ENCODE data around the gene KPTN. TPM values are rescaled to one million over a fixed set of nuclear protein-coding genes. Genes with fewer than 3 reads are reported as not detected.

The KPTN gene
- total RNA-seq: 2.1 TPM

DNA sequence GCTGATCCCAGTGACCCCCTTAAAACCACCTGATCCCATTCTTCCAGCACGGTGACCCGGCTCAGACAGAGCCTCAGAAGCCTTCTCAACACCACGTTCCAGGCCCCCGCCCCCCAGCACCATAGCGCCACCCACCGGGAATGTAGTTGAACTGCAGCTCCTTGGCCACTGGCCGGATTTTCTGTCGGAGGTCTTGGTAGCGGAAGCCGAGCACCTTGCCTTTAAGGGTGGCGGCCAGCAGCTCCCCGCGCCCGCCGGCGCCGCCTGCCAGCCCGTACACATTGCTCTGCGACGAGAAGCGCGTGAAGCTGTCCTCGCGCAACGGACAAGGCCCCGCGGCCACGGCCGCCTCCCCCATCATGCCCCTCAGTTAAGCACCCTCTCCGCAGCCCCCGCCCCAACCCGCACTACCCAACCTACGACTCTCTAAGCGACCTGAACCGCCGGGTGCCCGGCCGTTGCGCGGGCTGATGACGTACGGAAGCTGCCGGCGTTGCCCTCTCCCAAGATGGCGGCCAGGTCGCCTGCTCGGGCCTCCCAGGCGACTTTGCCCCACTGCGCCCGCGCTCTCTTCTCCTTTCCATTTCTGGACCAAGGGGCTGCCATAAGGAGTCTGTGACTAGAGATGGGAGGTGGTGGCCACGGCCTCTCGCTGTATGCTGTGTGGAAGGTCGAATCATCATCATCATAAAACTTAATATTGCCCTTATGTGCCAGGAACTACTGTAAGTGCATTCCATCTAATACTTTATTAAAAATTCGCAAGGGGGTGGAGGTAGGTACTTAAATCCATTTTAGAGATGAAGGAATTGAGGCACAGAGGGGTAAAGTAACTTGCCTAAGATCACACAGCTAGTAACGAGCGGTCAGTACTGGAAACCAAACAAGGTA is at the start of gene KPTN:
TSS of gene KPTN (minus strand) at position 420 of the 891 bp plus-strand sequence. CDS start at position 361, 59 bp downstream.
- peaks cover 11 to 15% (median 15%) of the 10 kb centered on the region in 3 donors for H3K36me3 ChIP-seq (ENCODE audit: control insufficient read depth in 3 of 3, insufficient read depth in 3 of 3, low read length in 3 of 3)
- H3K4me3 ChIP-seq (ENCODE audit: low read length in 3 of 3): peak within 1 kb of the TSS; percentile 87 to 96 (median 93)
- no peaks in the 10 kb centered on the region for H3K9me3 ChIP-seq (ENCODE audit: control insufficient read depth in 3 of 3, low read length in 3 of 3)
- peak within 1 kb of the TSS; percentile 97 for H3K27ac ChIP-seq (ENCODE audit: low read depth, low read length)
- peak within 1 kb of the TSS; percentile 86 to 98 (median 91) for H3K9ac ChIP-seq (ENCODE audit: low read depth in 1 of 3, low read length in 3 of 3)
- peaks cover 9 to 19% (median 15%) of the 10 kb centered on the region in 3 donors for H3K4me1 ChIP-seq (ENCODE audit: control insufficient read depth in 3 of 3, insufficient read depth in 3 of 3, low read length in 3 of 3)
- no peaks in the 10 kb centered on the region for H3K27me3 ChIP-seq (ENCODE audit: control insufficient read depth in 3 of 3, insufficient read depth in 3 of 3, low read length in 3 of 3)

DNA sequence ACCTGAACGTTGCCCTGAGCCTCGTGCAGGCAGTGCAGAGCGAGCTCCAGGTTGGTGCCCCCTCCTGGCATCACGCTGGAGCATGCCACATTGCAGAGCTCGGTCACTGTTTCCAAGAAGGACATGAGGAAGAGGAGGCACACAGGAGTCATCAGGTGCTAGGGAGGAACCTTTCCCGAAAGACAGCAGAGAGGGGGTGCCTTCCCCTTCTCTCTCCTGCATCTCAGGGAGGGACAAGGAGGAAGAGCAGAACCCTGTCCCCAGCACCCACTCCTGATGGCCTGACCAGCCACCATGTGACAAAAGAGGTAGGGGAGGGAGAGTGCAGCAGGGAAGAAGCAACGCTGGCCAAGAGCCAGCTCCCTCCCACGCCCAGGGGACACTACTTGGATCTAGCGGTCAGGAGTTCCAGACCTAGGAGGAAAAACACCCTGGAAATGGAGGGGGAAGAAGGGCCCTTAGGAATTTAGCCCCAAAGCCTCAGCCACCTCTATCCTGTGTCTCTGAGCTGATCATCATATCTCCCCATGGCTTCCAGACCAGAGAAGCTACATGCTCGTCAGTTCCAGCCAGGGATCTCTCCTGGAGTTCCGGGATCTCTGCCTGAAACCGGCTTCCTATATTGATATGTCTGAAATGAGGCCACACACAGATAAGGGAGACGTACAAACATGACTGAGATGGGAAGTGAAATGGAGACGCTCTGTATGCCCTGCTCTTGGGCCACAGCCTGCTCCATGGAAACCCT is 47.8 kb upstream of the KPTN start:
- Histone ChIP-seq H3K4me3 (ENCODE audit: low read length in 3 of 3) (no peak overlapping the region), H3K9me3 (ENCODE audit: control insufficient read depth in 3 of 3, low read length in 3 of 3) (no peaks in the 10 kb centered on the region), H3K27ac (ENCODE audit: low read depth, low read length) (no peak overlapping the region), H3K9ac (ENCODE audit: low read depth in 1 of 3, low read length in 3 of 3) (no peak overlapping the region), H3K27me3 (ENCODE audit: control insufficient read depth in 3 of 3, insufficient read depth in 3 of 3, low read length in 3 of 3) (peaks cover 0 to 3% (median 0%) of the 10 kb centered on the region in 3 donors), H3K36me3 (ENCODE audit: control insufficient read depth in 3 of 3, insufficient read depth in 3 of 3, low read length in 3 of 3) (no peaks in the 10 kb centered on the region), H3K4me1 (ENCODE audit: control insufficient read depth in 3 of 3, insufficient read depth in 3 of 3, low read length in 3 of 3) (no peaks in the 10 kb centered on the region)

DNA sequence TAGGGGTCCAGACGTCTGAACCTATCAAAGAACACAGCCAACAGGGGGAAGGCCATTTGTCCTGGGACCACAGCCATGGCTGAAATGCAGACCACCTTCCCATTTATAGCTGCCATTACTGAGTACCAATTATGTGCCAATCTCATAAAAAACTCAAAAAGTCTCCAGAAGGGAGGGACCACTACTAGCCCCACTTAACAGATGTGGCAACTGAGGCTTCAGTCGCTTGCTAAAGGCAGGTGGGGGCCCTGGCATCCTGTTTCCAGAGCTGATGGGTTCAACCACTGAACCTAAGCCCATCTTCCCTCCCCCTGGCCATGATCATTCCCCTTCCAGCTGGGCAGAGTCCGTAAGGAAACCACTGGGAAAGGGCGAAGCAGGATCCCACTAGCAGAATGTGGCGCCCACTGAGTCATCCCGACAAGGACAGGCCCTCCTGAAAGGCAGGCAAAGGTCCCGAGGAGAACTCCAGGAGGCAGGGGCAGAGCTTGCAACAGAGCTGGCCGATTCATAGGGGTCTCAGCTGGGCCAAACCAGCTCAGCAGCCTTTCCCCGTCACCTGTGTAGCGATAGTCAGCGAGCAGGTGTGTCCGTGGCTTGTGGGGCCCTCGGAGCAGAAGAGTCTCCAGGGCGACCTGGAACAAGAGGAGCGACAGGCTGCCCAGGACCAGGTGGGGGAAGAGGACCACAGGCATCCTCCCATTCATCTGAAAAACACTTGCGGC is 45.2 kb upstream of the KPTN start:
- Histone ChIP-seq H3K9ac (ENCODE audit: low read depth in 1 of 3, low read length in 3 of 3) (no peak overlapping the region), H3K27ac (ENCODE audit: low read depth, low read length) (no peak overlapping the region), H3K4me1 (ENCODE audit: control insufficient read depth in 3 of 3, insufficient read depth in 3 of 3, low read length in 3 of 3) (no peaks in the 10 kb centered on the region), H3K36me3 (ENCODE audit: control insufficient read depth in 3 of 3, insufficient read depth in 3 of 3, low read length in 3 of 3) (no peaks in the 10 kb centered on the region), H3K9me3 (ENCODE audit: control insufficient read depth in 3 of 3, low read length in 3 of 3) (no peaks in the 10 kb centered on the region), H3K27me3 (ENCODE audit: control insufficient read depth in 3 of 3, insufficient read depth in 3 of 3, low read length in 3 of 3) (peaks cover 0 to 3% (median 0%) of the 10 kb centered on the region in 3 donors), H3K4me3 (ENCODE audit: low read length in 3 of 3) (no peak overlapping the region)

DNA sequence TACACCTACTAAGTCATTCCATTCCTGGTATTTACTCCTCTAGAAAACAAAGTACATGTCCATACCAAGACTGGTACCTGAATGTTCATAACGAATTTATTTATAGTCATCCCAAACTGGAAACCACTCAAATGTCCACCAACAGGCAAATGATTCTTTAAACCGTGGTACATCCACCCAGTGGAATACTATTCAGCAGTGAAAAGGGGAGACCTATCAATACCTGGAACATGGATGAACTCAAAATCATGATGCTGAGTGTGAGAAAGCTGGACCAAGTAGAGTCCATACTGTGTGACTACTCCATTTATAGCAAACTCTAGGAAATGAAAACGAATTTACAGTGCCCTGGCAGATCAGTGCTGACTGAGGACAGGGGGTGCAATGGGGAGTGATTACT is 42.8 kb upstream of the KPTN start:
- peaks cover 3 to 6% (median 4%) of the 10 kb centered on the region in 3 donors for H3K4me1 ChIP-seq (ENCODE audit: control insufficient read depth in 3 of 3, insufficient read depth in 3 of 3, low read length in 3 of 3)
- no peak overlapping the region for H3K4me3 ChIP-seq (ENCODE audit: low read length in 3 of 3)
- H3K27ac ChIP-seq (ENCODE audit: low read depth, low read length): no peak overlapping the region
- H3K27me3 ChIP-seq (ENCODE audit: control insufficient read depth in 3 of 3, insufficient read depth in 3 of 3, low read length in 3 of 3): peaks cover 0 to 3% (median 0%) of the 10 kb centered on the region in 3 donors
- H3K36me3 ChIP-seq (ENCODE audit: control insufficient read depth in 3 of 3, insufficient read depth in 3 of 3, low read length in 3 of 3): no peaks in the 10 kb centered on the region
- no peak overlapping the region for H3K9ac ChIP-seq (ENCODE audit: low read depth in 1 of 3, low read length in 3 of 3)
- H3K9me3 ChIP-seq (ENCODE audit: control insufficient read depth in 3 of 3, low read length in 3 of 3): no peaks in the 10 kb centered on the region

DNA sequence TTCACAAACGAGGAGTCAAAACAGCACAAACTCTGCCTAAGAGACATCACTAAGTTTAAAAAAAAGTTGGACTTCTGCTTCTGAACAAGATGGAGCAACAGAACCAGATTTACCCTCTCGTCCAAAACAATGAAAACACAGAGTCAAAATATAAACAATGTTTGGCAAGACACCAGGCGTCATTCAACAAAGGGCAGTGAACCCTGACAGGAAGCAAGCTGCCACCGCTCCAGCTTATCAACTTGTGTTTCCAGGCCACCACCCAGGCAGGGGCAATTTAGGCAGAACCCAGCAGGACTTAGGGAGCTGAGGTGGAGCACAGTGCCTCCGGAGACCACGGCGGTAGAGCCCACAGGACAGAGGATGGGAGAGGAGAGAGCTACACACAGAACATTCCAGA is 39.5 kb upstream of the KPTN start:
- H3K27ac ChIP-seq (ENCODE audit: low read depth, low read length): no peak overlapping the region

DNA sequence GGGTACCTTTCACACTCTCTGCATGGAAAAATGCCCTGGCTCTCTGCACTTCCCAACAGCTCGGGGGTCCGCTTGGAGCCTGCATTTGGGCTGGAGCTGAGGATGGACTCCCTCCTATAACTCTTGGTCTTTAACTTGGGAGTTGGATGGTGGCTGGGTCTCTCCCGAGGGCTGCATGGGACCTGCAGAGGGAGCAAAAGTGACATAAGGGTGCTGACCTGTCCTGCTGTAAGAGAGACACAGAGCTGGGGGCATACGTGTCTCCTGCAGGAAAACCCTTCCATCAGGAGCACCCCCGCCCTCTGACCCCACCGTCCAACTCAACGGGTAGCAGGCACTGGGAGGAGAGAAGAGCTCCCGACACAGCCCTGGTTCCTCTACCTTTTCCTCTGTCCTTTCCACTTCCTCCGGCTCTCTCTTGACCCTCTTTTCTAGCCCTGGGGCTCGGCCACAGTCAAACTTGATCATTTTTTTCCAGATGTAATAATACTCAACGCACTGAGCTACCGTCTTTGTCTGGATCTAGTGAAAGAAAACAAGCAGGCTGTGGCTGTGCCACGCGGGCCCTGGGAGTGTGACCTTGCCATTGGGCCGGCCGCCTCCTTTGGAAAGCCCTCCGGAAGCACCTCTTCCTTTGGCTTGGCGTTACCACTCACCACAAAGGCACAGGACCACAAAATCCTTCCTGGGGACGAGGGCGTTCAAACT is 37.6 kb upstream of the KPTN start:
- H3K36me3 ChIP-seq (ENCODE audit: control insufficient read depth in 3 of 3, insufficient read depth in 3 of 3, low read length in 3 of 3): no peaks in the 10 kb centered on the region
- peaks cover 6 to 10% (median 9%) of the 10 kb centered on the region in 3 donors for H3K4me1 ChIP-seq (ENCODE audit: control insufficient read depth in 3 of 3, insufficient read depth in 3 of 3, low read length in 3 of 3)
- H3K27me3 ChIP-seq (ENCODE audit: control insufficient read depth in 3 of 3, insufficient read depth in 3 of 3, low read length in 3 of 3): no peaks in the 10 kb centered on the region
- H3K27ac ChIP-seq (ENCODE audit: low read depth, low read length): no peak overlapping the region
- H3K9ac ChIP-seq (ENCODE audit: low read depth in 1 of 3, low read length in 3 of 3): peak overlapping the region in 1 of 3 donors; percentile 64
- no peaks in the 10 kb centered on the region for H3K9me3 ChIP-seq (ENCODE audit: control insufficient read depth in 3 of 3, low read length in 3 of 3)
- H3K4me3 ChIP-seq (ENCODE audit: low read length in 3 of 3): peak overlapping the region in 1 of 3 donors; percentile 45

More for the DNA sequence above, 39.5 kb upstream of the KPTN start:
- Histone ChIP-seq H3K4me3 (ENCODE audit: low read length in 3 of 3) (no peak overlapping the region), H3K27me3 (ENCODE audit: control insufficient read depth in 3 of 3, insufficient read depth in 3 of 3, low read length in 3 of 3) (no peaks in the 10 kb centered on the region), H3K36me3 (ENCODE audit: control insufficient read depth in 3 of 3, insufficient read depth in 3 of 3, low read length in 3 of 3) (no peaks in the 10 kb centered on the region), H3K9ac (ENCODE audit: low read depth in 1 of 3, low read length in 3 of 3) (no peak overlapping the region), H3K9me3 (ENCODE audit: control insufficient read depth in 3 of 3, low read length in 3 of 3) (no peaks in the 10 kb centered on the region), H3K4me1 (ENCODE audit: control insufficient read depth in 3 of 3, insufficient read depth in 3 of 3, low read length in 3 of 3) (peaks cover 6 to 10% (median 9%) of the 10 kb centered on the region in 3 donors)

DNA sequence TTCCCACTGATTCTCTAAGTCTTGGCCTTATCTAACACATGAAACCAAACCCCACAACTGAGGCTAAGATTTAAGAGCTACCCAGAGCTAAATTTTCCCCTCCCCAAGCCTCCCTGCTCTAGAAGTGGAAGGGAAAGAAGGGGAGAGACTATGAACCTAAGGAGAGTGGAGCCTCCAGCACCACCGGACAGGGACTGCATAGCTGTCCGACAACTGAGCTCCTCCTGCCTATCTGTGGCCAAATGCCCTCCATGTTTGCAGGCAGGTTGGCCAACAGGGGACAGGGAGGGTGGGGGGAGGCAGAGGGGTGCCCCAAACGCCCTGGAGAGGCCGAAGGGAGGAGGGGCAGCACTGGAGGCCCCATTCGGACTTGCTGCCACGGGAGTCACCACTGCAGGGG is 36.8 kb upstream of the KPTN start:
- Histone ChIP-seq H3K27me3 (ENCODE audit: control insufficient read depth in 3 of 3, insufficient read depth in 3 of 3, low read length in 3 of 3) (no peaks in the 10 kb centered on the region), H3K27ac (ENCODE audit: low read depth, low read length) (no peak overlapping the region), H3K9me3 (ENCODE audit: control insufficient read depth in 3 of 3, low read length in 3 of 3) (no peaks in the 10 kb centered on the region), H3K4me1 (ENCODE audit: control insufficient read depth in 3 of 3, insufficient read depth in 3 of 3, low read length in 3 of 3) (peaks cover 6 to 13% (median 10%) of the 10 kb centered on the region in 3 donors), H3K9ac (ENCODE audit: low read depth in 1 of 3, low read length in 3 of 3) (no peak overlapping the region), H3K4me3 (ENCODE audit: low read length in 3 of 3) (no peak overlapping the region), H3K36me3 (ENCODE audit: control insufficient read depth in 3 of 3, insufficient read depth in 3 of 3, low read length in 3 of 3) (no peaks in the 10 kb centered on the region)

DNA sequence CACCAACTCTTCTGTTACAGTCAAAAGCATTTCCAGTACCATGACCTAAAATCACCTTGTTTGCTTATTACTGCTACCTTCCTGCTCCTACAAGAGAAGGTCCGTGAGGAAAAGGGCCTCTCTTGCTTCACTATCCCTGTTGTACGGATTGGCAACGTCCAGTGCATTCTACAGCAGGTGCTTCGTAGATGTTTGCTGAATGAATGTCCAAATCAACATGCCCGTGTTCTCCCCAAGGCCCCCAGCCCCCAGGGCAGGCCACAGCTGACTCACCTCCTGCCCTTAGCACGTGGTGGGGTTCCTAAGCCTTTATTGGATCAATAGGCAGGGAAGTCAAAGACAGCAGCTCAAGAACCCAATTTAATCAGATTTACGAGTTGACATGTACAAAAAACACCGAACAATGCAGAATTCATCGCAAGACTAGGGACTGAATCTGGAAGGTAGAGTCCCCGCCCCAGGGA is 36.4 kb upstream of the KPTN start:
- H3K4me1 ChIP-seq (ENCODE audit: control insufficient read depth in 3 of 3, insufficient read depth in 3 of 3, low read length in 3 of 3): peaks cover 6 to 15% (median 13%) of the 10 kb centered on the region in 3 donors
- no peak overlapping the region for H3K27ac ChIP-seq (ENCODE audit: low read depth, low read length)
- H3K4me3 ChIP-seq (ENCODE audit: low read length in 3 of 3): no peak overlapping the region
- H3K9me3 ChIP-seq (ENCODE audit: control insufficient read depth in 3 of 3, low read length in 3 of 3): no peaks in the 10 kb centered on the region
- H3K36me3 ChIP-seq (ENCODE audit: control insufficient read depth in 3 of 3, insufficient read depth in 3 of 3, low read length in 3 of 3): no peaks in the 10 kb centered on the region
- H3K27me3 ChIP-seq (ENCODE audit: control insufficient read depth in 3 of 3, insufficient read depth in 3 of 3, low read length in 3 of 3): no peaks in the 10 kb centered on the region
- no peak overlapping the region for H3K9ac ChIP-seq (ENCODE audit: low read depth in 1 of 3, low read length in 3 of 3)

DNA sequence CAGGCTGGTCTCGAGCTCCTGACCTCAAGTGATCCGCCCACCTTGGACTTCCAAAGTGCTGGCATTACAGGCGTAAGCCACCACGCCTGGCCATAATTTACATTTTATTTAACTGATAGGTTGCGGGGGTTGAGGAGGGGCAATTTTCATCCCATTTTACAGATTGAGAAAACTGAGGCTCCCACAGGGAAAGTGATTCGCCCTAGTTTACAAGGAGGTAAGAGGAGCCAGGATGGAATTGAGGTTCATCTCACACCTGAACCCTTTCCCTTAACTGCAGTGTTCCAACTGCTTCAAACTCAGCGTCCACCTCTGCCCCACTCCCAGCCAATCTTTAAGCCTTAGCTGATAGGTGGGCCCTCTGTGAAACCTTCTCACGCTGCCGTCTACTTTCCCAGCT is 34.8 kb upstream of the KPTN start:
- Histone ChIP-seq H3K36me3 (ENCODE audit: control insufficient read depth in 3 of 3, insufficient read depth in 3 of 3, low read length in 3 of 3) (peaks cover 0 to 4% (median 0%) of the 10 kb centered on the region in 3 donors), H3K9ac (ENCODE audit: low read depth in 1 of 3, low read length in 3 of 3) (peak overlapping the region in 1 of 3 donors; percentile 8), H3K4me3 (ENCODE audit: low read length in 3 of 3) (no peak overlapping the region), H3K27me3 (ENCODE audit: control insufficient read depth in 3 of 3, insufficient read depth in 3 of 3, low read length in 3 of 3) (no peaks in the 10 kb centered on the region), H3K9me3 (ENCODE audit: control insufficient read depth in 3 of 3, low read length in 3 of 3) (no peaks in the 10 kb centered on the region), H3K27ac (ENCODE audit: low read depth, low read length) (no peak overlapping the region), H3K4me1 (ENCODE audit: control insufficient read depth in 3 of 3, insufficient read depth in 3 of 3, low read length in 3 of 3) (peaks cover 6 to 24% (median 20%) of the 10 kb centered on the region in 3 donors)

All from skeletal muscle tissue (tissue), 4 donors.